ENCODE measurements around the gene DCAF4.
A peak's percentile ranks its signal among the peaks of the same experiment; 100 is the strongest.
"Not testable (repeated sequence)": the region's sequence is repeated elsewhere in the genome, so short reads cannot be mapped to it uniquely, and the experiment has no call there.

The DCAF4 gene

DNA sequence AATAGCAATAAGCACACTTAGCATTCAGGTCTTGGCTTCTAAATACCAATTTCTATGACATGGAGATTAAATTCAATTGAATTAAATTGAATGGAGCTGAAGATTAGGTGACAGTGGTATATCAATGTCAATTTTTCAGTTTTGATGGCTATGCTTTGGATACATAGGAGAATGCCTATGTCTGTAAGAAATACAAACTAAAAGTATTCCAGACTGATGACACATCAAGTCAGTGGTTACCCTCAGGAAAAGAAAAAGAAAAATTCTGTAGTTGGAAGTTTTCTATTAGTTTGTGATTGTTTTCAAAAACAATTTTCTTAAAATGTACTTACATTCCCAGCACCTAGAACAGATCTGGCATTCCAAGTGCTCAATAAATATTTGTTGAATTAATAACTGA is 4.9 kb upstream of the DCAF4 start:
- DNase-seq = no peak
- in situ Hi-C loops (cut with MboI; ENCODE audit: low pct_unique_long_range_greater_than_20kb, low sequenced_read_pairs) = no loop called here

DNA sequence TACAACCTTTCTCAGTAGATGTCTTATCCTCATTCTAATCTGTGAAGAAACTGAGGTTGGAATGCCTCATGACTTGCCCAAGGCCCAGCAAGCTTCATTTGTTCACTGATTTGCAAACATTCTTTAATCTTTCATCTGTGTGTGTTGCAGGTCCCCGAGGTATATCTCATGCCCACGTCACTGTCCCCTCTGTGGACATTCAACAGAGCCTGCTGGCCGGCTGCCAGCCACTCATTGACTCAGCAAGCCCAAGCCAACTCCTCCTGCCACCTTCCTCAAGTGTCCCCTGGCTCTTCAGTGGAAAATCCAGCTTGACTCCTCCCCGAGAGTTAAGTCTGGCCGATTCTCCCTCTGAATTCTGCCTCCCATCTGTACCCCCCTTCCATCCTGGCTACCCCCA is 1.9 kb upstream of the DCAF4 start:
- no peak for DNase-seq
- in situ Hi-C loops (cut with MboI; ENCODE audit: low pct_unique_long_range_greater_than_20kb, low sequenced_read_pairs) = no loop called here

DNA sequence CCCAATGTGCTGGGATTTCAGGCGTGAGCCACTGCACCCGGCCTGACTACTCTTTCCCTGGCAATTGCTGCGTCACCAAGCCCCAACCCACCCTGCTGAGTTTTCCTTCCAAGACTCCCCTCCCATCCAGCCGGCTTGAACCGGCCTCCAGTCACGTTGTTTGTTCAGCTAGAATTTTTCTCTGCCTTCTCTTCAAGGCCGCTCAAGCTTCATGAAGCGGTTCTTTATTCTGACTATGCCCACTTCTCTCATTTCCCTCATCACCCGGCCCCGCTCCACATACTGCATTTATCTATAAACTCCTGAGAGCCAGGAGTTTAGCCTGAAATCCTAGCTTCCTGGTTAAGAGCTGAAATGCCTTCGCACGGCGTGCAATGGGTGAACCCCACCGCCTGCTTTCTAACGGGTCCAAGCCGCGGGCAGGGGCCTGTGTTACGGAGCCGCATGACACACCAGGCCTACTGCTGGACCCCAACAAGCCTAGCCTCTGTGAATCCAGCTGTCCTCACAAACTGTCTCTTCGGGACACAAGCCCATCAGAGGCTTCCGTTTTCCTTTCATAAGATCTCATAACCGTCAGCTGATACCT is 999 bp upstream of the DCAF4 start:
- in situ Hi-C loops (cut with MboI; ENCODE audit: low pct_unique_long_range_greater_than_20kb, low sequenced_read_pairs) = no loop called here

DNA sequence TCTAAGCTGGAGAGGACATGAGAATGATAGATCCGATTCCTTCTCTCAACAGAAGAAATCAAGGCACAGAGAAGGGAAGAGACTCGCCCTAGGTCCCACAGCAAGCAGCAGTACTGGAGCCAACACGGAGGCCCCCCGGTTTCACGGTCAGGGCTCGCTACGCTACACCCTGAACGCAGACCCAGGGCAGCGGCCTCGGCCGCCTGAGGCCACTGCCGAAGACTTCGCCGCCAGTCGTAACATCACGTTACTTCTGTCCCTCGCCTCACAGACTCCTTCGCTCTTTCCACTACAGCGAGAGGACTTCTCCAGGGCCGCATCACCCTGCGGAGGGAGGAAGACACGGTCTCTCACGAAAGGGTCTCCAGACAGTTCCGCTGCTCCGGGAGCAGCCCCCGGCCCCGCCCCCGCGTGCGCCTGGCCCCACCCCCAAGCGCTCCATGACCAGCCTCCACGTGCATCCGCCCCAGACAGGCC is 411 bp upstream of the DCAF4 start:
- DNase-seq = no peak
- in situ Hi-C loops (cut with MboI; ENCODE audit: low pct_unique_long_range_greater_than_20kb, low sequenced_read_pairs) = no loop called here

More for the DNA sequence above, 999 bp upstream of the DCAF4 start:
- DNase-seq = no peak

DNA sequence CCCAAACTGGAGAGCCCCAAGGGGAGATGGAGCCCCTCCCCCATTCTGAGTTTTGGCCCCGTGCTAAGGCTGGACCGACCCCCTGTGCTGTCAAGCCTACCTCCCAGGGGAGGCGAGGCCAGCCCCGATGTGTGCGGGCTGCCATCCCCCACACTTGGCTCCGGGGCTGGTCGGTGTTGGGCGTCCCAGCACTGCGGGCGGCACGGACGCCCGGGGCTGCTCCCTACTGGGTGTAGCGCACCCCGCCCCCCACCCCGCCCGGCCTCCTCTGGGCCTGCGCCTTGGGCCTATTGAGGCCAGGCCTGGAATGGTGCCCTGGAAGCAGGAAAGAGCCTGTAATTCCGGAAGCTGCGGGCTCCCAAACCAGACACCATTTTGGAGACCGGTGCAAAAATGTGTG is 2.6 kb downstream of the DCAF4 start:
- DNase-seq = no peak
- in situ Hi-C loops (cut with MboI; ENCODE audit: low pct_unique_long_range_greater_than_20kb, low sequenced_read_pairs) = no loop called here

DNA sequence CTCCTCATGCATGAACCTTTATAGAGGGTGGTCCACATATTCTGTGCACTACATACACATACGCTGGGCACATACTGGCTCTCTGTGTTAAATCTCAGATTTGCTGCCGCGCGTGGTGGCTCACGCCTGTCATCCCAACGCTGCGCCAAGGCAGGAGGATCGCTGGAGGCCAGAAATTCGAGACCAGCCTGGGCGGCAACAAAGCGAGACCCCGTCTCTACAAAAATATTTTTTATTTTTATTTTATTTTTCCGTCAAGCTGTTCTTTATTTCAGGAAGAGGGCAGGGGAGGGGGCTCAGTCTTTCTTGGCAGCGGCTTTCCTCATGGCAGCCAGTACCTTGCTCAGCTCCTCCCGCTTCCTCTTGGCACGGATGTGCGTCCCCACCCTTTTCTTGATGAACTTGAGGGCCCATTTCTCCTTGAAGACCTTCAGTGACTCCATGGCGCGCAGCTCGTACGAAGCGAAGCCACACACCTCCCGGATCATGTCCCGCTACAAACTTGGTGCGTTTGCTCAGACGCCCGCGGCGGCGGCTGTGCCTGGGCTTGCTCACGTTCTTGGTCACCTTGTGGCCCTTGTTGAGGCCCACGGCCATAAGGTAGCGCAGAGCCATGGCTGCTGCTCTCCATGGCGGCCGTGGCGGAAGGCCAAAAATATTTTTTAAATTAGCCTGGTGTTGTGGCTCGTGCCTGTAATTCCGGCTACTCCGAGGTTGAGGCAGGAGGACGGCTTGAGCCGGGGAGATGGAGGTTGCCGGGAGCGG is 3.2 kb downstream of the DCAF4 start:
- no peak for DNase-seq

DNA sequence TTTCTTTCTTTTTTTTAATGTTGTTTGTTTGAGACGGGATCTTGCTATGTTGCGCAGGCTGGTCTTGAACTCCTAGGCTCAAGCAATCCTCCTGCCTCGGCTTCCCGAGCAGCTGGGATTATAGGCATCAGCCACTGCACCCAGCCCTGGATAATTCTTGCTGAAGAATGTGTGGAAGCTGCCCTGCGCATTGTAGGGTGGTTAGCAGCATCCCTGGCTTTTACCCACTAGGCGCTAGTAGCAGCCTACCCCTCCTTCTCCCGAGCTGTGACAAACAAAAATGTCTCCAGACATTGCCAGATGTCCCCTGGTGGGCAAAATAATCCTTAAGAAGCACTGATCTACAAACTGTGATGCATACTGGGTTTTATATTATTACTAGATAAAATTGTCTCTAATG is 6.6 kb downstream of the DCAF4 start:
- no peak for DNase-seq
- in situ Hi-C loops (cut with MboI; ENCODE audit: low pct_unique_long_range_greater_than_20kb, low sequenced_read_pairs) = no loop called here

More for the DNA sequence above, 3.2 kb downstream of the DCAF4 start:
- in situ Hi-C loops (cut with MboI; ENCODE audit: low pct_unique_long_range_greater_than_20kb, low sequenced_read_pairs) = no loop called here

DNA sequence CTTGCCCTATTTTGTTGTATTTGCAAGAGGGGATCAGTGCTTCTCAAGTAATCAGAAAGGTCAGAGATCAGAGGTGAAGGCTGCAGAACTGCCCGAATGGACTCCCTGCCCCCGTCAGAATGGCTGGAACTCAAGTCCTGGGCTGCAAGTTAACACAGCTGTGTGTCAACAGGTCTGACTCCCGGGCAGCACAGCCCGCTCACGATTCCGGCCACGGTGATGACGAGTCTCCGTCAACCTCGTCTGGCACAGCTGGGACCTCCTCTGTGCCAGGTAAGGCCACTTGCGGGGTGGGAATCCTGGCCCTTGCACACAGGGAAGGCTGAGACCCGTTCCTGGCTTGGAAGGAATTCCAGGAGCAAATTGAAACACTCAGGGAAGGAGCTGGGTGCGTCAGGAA is 13.4 kb downstream of the DCAF4 start:
- in situ Hi-C loops (cut with MboI; ENCODE audit: low pct_unique_long_range_greater_than_20kb, low sequenced_read_pairs) = no loop called here
- DNase-seq = no peak

DNA sequence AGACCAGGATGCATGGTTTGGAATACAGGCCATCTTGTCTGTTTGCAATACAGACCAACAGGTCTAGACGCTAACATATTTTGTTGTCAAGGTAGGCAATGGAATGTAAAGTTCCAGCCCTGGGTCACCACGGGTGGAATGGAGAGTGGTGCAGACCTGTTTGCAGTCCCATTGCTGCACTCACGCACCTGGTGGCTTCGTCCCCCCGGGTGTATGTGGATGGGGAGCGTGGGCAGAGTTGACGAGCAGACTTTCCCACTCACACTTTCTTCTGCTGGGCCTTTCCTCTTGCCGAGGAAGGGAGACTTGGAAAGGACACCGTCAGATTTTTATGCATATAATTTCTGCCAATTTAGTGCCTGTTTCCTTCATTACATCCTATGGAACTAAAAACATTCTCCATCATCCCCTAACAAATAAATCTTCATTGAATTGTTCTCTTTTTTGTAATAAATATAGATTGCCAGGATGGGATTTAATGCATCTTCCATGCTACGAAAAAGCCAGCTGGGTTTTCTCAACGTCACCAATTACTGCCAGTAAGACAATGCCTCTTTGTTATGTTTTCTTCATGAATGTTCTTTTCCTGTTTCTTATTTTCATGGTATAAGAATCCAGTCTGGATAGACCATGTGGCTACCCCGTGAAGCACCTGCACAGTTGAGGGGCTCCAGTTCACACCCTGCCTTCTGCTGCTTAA is 15.2 kb downstream of the DCAF4 start:
- no peak for DNase-seq
- in situ Hi-C loops (cut with MboI; ENCODE audit: low pct_unique_long_range_greater_than_20kb, low sequenced_read_pairs) = no loop called here

DNA sequence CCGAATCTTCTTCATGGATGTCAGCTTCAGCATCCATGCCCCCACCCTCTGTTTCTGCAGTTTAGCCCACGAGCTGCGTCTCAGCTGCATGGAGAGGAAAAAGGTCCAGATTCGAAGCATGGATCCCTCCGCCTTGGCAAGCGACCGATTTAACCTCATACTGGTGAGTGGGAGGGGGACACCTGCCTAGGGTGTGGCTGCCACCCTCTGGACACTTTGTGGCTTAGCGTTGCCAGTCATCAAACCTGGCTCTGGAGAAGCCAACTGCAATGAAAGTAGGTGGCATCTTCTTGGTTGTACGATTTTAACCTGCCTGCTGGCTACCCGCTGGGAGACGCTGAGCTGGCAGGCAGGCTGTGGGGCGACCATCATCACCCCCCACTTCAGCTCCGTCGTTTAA is 16.7 kb downstream of the DCAF4 start:
- in situ Hi-C loops (cut with MboI; ENCODE audit: low pct_unique_long_range_greater_than_20kb, low sequenced_read_pairs) = no loop called here

DNA sequence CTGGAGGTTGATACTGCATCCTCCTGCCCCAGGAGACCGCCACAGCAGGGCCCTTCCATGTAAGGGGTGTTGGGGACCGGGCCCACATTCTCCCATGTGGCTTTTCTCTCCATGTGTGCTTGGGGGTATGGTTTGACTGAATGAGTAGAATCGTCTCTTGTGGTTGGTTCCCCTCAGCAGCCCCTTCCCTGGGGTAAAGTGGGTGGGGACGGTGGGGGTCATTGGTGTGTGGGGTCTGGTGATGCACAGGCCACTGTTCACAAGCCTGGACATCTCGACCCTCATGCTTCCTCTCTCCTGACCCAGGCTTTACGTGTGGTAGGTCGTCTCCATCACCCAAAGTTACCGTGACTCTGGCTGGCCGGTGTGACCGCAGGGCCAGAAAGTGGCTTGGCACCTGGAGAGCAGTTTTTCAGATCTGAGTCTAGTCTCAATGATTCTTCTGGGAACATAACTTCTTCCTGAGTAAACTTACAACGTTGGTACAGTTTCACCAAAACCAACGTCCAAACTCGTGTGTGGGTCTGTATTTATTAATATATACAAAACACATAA is 17.7 kb downstream of the DCAF4 start:
- no peak for DNase-seq
- in situ Hi-C loops (cut with MboI; ENCODE audit: low pct_unique_long_range_greater_than_20kb, low sequenced_read_pairs) = no loop called here

More for the DNA sequence above, 16.7 kb downstream of the DCAF4 start:
- DNase-seq = no peak

DNA sequence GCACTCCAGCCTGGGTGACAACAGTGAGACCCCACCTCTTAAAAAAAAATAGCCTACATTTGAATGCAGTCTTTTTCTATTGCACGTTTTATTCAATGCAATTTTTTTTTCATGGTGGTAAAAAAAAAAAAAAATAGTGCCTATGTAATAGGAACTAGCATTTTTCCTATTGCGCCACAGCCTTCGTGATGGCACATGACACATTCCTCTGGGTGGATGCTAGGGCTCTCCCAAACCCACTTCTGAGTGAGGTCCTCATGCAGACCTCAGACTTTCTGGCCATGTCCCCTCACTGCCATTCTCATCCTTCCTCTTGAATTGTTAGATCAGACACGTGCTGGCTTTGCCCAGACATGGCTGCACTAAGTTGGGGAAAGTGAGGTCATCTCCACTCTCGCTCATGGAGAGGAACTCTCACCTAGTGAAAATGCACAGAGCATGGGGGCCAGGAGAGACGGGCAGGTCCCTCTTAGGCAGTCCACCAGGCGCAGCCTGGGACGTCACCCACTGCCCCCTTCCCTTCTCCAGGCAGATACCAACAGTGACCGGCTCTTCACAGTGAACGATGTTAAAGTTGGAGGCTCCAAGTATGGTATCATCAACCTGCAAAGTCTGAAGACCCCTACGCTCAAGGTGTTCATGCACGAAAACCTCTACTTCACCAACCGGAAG is 19.2 kb downstream of the DCAF4 start:
- in situ Hi-C loops (cut with MboI; ENCODE audit: low pct_unique_long_range_greater_than_20kb, low sequenced_read_pairs) = no loop called here
- DNase-seq = no peak

DNA sequence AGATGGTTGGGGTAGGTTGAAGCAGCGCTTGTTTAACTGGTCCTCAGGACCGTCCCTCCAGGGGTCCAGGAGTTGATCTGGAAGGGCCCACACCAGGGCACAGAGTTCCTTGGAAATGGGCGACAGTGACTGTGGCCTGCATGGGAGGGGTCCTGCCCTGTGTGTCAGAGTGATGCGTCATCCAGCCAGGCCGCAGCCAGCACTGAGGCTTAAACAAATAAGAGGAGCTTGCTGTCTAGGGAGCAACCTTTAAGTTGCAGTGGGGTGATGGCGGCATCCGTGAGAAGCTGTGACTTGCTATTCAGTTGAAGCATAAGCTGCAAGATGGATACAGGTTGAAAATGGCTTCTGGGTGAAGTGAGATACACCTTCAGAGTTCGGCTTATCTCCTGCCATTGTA is 20.2 kb downstream of the DCAF4 start:
- DNase-seq = no peak
- in situ Hi-C loops (cut with MboI; ENCODE audit: low pct_unique_long_range_greater_than_20kb, low sequenced_read_pairs) = no loop called here

DNA sequence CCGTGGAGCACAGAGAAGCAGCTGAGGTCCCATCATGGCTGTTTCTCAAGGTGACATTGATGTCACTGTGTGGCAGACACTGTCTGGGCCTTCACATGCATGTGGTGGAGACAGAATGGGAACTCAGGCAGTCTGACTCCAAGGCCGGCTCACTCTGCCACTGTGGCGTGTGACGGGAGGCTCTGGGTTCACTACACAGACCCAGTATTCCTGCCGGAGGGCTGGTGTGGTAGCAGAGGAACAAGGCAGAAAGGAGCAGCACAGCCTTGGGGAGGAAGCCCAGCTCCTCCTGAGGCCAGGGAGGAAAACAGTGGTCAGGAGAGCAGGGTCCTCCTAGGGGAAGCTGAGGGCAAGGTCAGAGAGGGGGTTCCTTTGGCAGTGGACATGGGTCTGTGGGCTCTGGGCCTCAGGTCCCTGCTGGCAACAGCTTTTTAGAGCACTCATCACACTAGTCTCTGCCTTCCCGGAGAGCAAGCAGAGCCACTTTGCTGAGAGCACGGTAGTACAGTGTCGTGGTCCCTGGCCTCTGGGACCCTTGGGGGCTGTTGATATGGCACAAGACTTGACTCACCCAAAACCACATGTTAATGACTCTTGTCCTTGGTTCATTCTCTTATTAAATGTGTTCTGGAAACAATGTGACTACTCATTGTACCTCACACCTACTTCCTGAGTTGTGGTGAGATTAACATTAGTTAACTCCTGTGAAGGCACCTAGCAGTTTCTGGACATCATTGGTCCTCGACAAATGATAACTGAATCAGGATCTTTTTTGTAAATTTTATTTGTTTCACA is 21.3 kb downstream of the DCAF4 start:
- no peak for DNase-seq

DNA sequence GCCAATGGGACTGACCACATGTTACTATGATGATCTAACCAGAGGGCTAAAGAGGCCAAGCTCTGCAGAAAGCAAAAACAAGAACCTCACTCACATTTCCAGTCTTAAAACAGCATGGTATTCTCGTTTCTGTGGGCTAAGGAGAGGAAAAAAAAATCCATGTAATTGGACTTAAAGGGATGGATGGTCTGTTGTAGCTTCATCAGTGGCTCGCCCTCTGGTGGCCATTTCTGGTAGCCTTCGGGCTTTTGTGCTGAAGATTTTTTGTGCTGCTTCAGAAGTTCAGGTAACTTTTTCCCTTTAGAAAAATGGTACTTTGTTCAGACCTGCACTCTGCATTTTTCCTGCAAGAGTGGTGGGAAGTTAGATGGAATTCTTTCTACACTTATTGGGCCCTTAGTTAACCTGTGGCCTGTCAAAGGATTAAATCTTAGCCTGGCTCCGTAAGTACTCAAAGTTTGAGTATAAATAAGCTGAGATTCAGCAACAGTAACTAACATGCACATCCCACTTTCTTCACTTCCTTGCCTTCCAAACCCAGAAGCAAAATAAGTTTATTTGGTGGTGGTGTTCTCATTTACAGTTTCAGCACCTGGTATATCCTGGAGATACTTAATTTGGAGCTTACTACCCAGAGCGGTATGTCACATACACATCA is 22.3 kb downstream of the DCAF4 start:
- in situ Hi-C loops (cut with MboI; ENCODE audit: low pct_unique_long_range_greater_than_20kb, low sequenced_read_pairs) = no loop called here

More for the DNA sequence above, 21.3 kb downstream of the DCAF4 start:
- in situ Hi-C loops (cut with MboI; ENCODE audit: low pct_unique_long_range_greater_than_20kb, low sequenced_read_pairs) = no loop called here

DNA sequence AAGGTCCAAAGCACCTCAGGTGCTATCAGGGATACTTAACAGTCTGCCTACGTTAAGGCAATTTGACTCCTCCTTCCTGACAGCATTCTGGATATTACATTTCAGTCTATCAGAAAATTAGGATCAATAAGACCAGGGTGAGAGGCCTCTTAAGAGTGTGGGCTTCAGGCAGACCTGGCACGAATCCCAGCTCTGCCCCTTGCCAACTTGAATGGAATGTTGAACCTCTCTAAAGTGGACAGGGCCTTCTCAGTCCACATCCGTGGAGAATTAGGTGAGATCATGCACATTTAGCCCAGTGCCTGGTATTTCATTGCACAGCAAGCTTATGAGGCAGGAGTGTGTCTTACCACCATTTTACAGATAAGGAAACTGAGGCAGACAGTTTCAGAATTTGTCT is 25.9 kb downstream of the DCAF4 start:
- DNase-seq = no peak
- in situ Hi-C loops (cut with MboI; ENCODE audit: low pct_unique_long_range_greater_than_20kb, low sequenced_read_pairs) = no loop called here

More for the DNA sequence above, 22.3 kb downstream of the DCAF4 start:
- peak; percentile 66 for DNase-seq

DNA sequence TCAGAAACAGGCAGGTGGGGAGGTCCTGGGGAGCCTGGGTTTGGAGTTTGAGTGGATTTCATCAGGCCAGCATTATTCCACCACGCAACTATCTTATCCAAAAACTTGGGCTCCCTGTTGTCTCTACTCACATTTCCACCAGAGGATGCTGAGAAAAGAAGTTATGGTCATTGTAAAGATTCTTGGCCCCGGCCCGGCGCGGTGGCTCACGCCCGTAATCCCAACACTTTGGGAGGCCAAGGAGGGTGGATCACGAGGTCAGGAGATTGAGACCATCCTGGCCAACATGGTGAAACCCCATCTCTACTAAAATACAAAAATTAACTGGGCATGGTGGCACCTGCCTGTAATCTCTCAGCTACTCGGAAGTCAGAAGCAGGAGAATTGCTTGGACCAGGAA is 30.5 kb downstream of the DCAF4 start:
- in situ Hi-C loops (cut with MboI; ENCODE audit: low pct_unique_long_range_greater_than_20kb, low sequenced_read_pairs); DNase-seq: not testable (repeated sequence)

DNA sequence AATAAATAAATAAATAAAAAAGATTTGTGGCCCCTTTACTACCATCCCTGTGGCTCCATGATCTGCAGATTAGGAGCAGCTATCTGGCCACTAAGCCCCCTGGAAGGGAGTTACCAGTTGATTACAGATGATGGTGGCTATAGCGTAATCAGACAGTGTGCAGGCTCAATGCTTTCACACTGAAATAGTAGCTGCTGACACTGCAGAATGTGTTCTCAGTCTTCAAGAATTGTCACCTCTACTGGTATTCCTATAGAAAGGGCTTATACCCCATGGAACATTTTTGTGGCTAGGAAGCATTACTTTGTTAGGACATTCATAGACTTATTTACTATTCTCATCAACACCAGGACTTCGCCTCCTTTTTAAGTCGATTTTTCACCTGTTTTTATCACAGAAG is 30.9 kb downstream of the DCAF4 start:
- in situ Hi-C loops (cut with MboI; ENCODE audit: low pct_unique_long_range_greater_than_20kb, low sequenced_read_pairs) = no loop called here
- DNase-seq = no peak

Data from KBM-7 (cell line).